T-helper 17 cell (primary cell): ENCODE data around the gene CNKSR3. TPM values are rescaled to one million over a fixed set of nuclear protein-coding genes. Genes with fewer than 3 reads are reported as not detected.

Experiments used
- ATAC-seq: fragments of 150-1000 bp; cut with Tn5 transposase; 2 replicates; pipeline ENCODE4 v1.10.0; 2021; ENCODE audit warnings: mild to moderate bottlenecking, moderate library complexity
- DNase-seq, 3 donors: peaks; one replicate each; pipeline versions ENCODE4 v3.0.0 to v3.0.0-alpha.2; 2020 to 2021
- H3K9me3 ChIP-seq: one replicate; pipeline ENCODE4 v1.7.0; 2013; ENCODE audit warnings: low read length, mild to moderate bottlenecking; ENCODE audit not compliant: control insufficient read depth, poor library complexity, severe bottlenecking
- H3K27ac Mint-ChIP-seq: one replicate; pipeline ENCODE4 v1.8.0; 2022; ENCODE audit warnings: mild to moderate bottlenecking, moderate library complexity, mixed read lengths
- H3K27me3 Mint-ChIP-seq: one replicate; pipeline ENCODE4 v1.8.0; 2022; ENCODE audit warnings: mixed read lengths
- H3K36me3 Mint-ChIP-seq: one replicate; pipeline ENCODE4 v1.8.0; 2022; ENCODE audit warnings: low read depth, mixed read lengths
- H3K4me1 Mint-ChIP-seq: one replicate; pipeline ENCODE4 v1.8.0; 2022; ENCODE audit warnings: mild to moderate bottlenecking, mixed read lengths
- H3K4me3 Mint-ChIP-seq: one replicate; pipeline ENCODE4 v1.8.0; 2022; ENCODE audit warnings: mild to moderate bottlenecking, moderate library complexity, mixed read lengths
- total RNA-seq, 4 donors: library from RNA in 2 of 4; stranded (reverse) in 2 of 4; gene quantifications; one replicate each; pipeline ENCODE4 v1.2.3 and lab custom pipeline; 2022 to 2026

CNKSR3 gene
- total RNA-seq, 2 donors from 2014 or later: not detected

DNA sequence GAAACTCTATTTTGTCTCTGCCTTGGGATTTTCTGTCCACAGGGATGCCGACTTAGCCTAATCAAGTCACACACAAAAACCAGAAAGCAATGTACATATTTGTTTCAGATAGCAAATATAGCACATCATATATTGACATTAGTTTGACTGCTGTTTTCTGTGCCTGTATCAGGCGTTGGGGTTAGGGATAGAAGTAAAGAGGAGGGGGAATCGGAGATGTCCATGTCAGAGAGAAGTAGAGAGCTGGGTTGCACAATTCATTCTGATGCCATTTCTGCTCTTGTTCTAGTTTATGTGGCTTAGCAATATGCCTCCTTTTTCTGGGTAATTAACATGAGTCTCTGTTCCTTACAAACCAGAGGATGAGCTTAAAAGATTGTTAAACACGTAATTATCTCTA is 139.2 kb downstream of the CNKSR3 start:
- no peaks in the 10 kb centered on the region for H3K9me3 ChIP-seq
- ATAC-seq: no peak
- no peak overlapping the region for H3K4me3 Mint-ChIP-seq
- H3K27ac Mint-ChIP-seq: no peak overlapping the region
- H3K27me3 Mint-ChIP-seq: peaks cover 5% of the 10 kb centered on the region
- DNase-seq: no peak
- no peaks in the 10 kb centered on the region for H3K36me3 Mint-ChIP-seq
- peaks cover 3% of the 10 kb centered on the region for H3K4me1 Mint-ChIP-seq

DNA sequence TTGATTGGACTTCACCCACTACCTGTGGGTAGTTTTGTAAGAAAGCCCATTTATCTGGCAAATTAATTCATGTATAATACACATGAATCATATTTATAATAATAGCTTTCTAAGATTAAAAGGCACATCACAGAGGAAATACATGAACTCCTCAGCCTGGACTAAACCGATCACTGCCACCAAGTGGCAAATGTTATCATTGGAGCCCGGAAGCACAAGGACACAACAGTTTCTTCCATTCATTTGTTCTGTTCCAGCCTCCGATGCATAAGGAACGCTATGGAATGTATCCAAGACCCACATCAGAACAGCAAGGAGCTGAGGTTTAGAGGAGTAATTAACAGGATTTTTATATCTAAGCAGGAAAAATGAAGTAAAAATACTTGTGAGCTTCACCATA is 139.9 kb downstream of the CNKSR3 start:
- DNase-seq (no peak), ATAC-seq (no peak)
- Mint-ChIP-seq H3K4me1 (peaks cover 3% of the 10 kb centered on the region), H3K27me3 (peaks cover 5% of the 10 kb centered on the region), H3K4me3 (no peak overlapping the region), H3K27ac (no peak overlapping the region), H3K36me3 (no peaks in the 10 kb centered on the region)
- H3K9me3 ChIP-seq: no peaks in the 10 kb centered on the region

DNA sequence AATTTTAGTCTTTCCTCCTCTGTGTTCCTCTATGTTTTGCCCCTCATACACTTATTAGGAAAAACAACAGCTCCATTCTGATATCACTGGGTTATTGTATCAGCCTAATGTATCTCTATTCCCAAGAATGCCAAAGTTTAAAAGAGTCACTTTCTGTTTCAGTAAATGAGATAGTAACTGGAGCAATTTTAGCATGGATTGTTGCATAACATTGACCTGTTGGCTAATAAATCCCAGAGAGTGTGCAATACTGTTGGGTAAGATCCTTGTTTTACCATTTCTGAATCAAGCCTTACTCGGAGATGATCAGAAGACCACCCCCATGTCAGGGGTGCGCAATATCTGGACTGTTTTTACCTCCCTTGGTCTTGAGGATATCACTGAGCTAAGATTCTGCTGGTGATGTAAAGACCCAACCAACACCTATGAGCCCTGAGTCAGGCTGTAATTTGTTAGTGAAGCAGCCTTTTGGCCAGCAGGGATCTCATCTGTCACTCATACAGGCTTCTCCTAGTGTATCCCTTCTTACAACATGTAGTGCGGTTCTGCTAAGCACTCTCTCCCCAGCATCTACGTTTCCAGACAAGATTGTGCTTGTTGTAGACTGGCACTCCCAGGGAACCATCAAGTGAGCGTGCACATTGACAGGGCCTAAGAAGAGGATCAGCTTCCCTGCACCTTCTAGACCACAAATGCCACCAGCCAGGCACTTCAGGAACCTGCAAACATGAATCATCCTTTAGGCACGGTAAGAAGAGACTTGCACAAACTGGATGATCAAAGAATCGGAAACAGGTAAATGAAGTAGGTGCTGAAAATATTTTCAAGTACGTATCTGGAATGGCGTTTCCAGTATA is 142.4 kb downstream of the CNKSR3 start:
- no peaks in the 10 kb centered on the region for H3K9me3 ChIP-seq
- H3K4me3 Mint-ChIP-seq: no peak overlapping the region
- DNase-seq (no peak), ATAC-seq (no peak)
- H3K27ac Mint-ChIP-seq: no peak overlapping the region
- peaks cover 3% of the 10 kb centered on the region for H3K27me3 Mint-ChIP-seq
- H3K4me1 Mint-ChIP-seq: peaks cover 3% of the 10 kb centered on the region
- H3K36me3 Mint-ChIP-seq: no peaks in the 10 kb centered on the region

- DNase-seq (no peak), ATAC-seq (no peak)
- peaks cover 2% of the 10 kb centered on the region for H3K27me3 Mint-ChIP-seq
- no peaks in the 10 kb centered on the region for H3K36me3 Mint-ChIP-seq
- H3K27ac Mint-ChIP-seq: no peak overlapping the region
- H3K4me1 Mint-ChIP-seq: peaks cover 3% of the 10 kb centered on the region
- H3K4me3 Mint-ChIP-seq: no peak overlapping the region
- H3K9me3 ChIP-seq: no peaks in the 10 kb centered on the region
Observed at GRCh38 chr6:154367336-154367735, 143.1 kb downstream of the CNKSR3 start.

- Mint-ChIP-seq H3K4me1 (no peaks in the 10 kb centered on the region), H3K36me3 (no peaks in the 10 kb centered on the region), H3K27ac (no peak overlapping the region), H3K27me3 (peaks cover 22% of the 10 kb centered on the region), H3K4me3 (no peak overlapping the region)
- no peaks in the 10 kb centered on the region for H3K9me3 ChIP-seq
- DNase-seq: no peak
- no peak for ATAC-seq
Observed at GRCh38 chr6:154363821-154364220, 146.7 kb downstream of the CNKSR3 start.

DNA sequence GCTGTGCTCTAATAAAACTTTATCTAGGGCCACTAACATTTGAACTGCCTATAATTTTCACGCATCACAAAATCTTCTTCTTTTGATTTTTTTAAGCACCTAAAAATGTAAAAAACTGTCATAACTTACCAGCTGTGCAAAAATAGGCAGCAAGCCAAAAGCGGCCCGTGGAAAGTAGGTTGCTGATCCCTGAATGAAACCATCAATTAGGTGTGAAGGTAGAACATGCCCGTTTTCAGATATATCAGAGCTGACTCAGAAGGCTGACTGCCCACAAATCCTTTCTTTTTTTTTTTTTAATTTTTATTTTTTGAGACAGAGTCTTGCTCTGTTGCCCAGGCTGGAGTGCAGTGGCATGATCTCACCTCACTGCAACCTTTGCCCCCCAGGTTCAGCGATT is 149.0 kb downstream of the CNKSR3 start:
- DNase-seq (no peak), ATAC-seq (no peak)
- Mint-ChIP-seq H3K4me1 (peaks cover 2% of the 10 kb centered on the region), H3K27ac (no peak overlapping the region), H3K36me3 (no peaks in the 10 kb centered on the region), H3K27me3 (peaks cover 35% of the 10 kb centered on the region), H3K4me3 (no peak overlapping the region)
- H3K9me3 ChIP-seq: no peaks in the 10 kb centered on the region

GRCh38 chr6:154360476-154360875 is 150.0 kb downstream of the CNKSR3 start:
- Mint-ChIP-seq H3K36me3 (no peaks in the 10 kb centered on the region), H3K4me3 (no peak overlapping the region), H3K4me1 (peaks cover 2% of the 10 kb centered on the region), H3K27me3 (peaks cover 45% of the 10 kb centered on the region), H3K27ac (no peak overlapping the region)
- no peak for DNase-seq
- ATAC-seq: no peak
- no peaks in the 10 kb centered on the region for H3K9me3 ChIP-seq

DNA sequence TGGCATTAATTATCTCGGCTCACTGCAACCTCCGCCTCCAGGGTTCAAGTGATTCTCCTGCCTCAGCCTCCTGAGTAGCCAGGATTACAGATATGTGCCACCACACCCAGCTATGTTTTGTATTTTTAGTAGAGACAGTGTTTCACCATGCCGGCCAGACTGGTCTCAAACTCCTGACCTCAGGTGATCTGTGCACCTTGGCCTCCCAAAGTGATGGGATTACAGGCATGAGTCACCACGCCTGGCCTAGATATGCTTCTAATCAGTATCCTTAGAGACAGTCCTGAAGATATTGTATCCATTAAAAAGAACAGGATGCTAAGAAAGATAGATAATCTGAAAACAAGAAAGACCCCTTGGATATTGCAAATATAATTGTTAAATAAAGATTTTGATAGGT is 150.8 kb downstream of the CNKSR3 start:
- peaks cover 4% of the 10 kb centered on the region for H3K4me1 Mint-ChIP-seq

DNA sequence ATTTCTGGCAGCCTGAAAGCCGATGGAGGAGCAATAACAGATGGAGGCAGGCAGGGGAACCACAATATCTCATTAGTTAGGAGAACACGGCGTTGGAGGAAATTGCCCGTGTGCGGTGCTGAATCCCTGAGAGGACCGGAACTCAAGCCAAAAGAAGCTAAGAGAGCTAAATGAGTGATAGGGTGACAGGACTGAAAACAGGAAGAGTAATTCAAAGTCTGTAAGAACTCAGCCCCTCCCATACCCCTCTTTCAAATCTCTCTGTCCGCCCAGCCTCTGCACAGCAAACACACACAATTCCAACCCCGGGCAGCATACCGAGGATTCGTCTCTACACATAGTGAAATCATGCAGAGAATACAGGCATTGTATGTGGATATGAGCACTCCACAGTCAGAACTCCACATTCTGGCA is 151.3 kb downstream of the CNKSR3 start:
- peaks cover 45% of the 10 kb centered on the region for H3K27me3 Mint-ChIP-seq
- DNase-seq (no peak), ATAC-seq (no peak)
- no peaks in the 10 kb centered on the region for H3K9me3 ChIP-seq
- H3K4me3 Mint-ChIP-seq: no peak overlapping the region
- H3K36me3 Mint-ChIP-seq: no peaks in the 10 kb centered on the region
- H3K4me1 Mint-ChIP-seq: peaks cover 4% of the 10 kb centered on the region
- no peak overlapping the region for H3K27ac Mint-ChIP-seq

More for the DNA sequence above, 150.8 kb downstream of the CNKSR3 start:
- H3K27ac Mint-ChIP-seq: no peak overlapping the region
- no peak overlapping the region for H3K4me3 Mint-ChIP-seq
- H3K9me3 ChIP-seq: no peaks in the 10 kb centered on the region
- H3K27me3 Mint-ChIP-seq: peaks cover 45% of the 10 kb centered on the region
- ATAC-seq (no peak), DNase-seq (no peak)
- no peaks in the 10 kb centered on the region for H3K36me3 Mint-ChIP-seq

DNA sequence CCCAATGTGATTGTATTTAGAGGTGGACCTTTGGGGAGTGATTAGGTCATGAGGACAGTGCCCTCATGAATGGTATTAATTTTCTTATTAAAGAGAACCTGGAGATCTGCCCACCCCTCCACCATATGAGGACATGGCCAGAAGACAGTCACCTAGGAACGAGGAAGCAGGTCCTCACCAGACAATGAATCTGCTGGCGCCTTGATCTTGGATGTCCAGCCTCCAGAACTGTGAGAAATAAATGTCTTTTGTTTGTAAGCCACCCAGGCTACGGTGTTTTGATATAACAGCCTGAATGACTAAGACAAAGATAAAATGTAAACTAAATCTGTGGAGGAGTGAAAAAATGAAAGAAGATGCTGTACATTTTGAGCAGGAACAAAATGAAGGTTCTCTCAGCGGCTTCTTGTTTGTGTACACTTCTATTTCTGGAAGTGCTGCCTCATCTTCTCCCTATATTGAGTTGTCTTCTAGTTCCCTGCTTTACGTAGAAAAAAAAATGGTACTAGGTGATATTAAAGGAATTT is 152.4 kb downstream of the CNKSR3 start:
- Mint-ChIP-seq H3K4me1 (peaks cover 4% of the 10 kb centered on the region), H3K27me3 (peaks cover 45% of the 10 kb centered on the region), H3K4me3 (no peak overlapping the region), H3K36me3 (no peaks in the 10 kb centered on the region), H3K27ac (no peak overlapping the region)
- no peak for ATAC-seq
- no peak for DNase-seq
- no peaks in the 10 kb centered on the region for H3K9me3 ChIP-seq

DNA sequence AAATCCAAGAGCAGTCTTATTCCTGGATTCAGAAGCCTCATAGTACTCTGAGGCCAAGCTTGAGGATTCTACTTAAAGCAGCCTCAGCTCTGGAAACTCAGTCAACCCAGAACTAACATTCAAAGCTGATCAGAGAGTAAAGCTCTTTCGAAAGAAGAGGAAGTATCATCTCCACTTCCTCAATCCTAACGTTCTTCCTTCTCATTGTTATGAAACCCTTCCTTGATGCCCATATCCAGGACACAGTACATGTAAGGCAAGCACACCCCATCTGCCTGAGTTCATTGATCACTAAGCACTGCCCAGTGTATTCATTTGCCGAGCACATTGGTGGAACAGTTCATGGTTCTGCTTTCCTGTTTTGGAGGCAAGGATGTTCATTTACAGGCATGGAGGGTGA is 153.8 kb downstream of the CNKSR3 start, which contains the start of gene IPCEF1:
Gene IPCEF1, minus strand, starts transcription at position 114 of the 400 bp plus-strand sequence. CDS start 90,856 bp downstream, outside the sequence.
- ATAC-seq (peak; percentile 27), DNase-seq (no peak)
- no peaks in the 10 kb centered on the region for H3K36me3 Mint-ChIP-seq
- H3K27ac Mint-ChIP-seq: no peak within 1 kb of the TSS
- H3K4me3 Mint-ChIP-seq: no peak within 1 kb of the TSS
- H3K27me3 Mint-ChIP-seq: peaks cover 36% of the 10 kb centered on the region
- H3K4me1 Mint-ChIP-seq: peaks cover 6% of the 10 kb centered on the region
- no peaks in the 10 kb centered on the region for H3K9me3 ChIP-seq

DNA sequence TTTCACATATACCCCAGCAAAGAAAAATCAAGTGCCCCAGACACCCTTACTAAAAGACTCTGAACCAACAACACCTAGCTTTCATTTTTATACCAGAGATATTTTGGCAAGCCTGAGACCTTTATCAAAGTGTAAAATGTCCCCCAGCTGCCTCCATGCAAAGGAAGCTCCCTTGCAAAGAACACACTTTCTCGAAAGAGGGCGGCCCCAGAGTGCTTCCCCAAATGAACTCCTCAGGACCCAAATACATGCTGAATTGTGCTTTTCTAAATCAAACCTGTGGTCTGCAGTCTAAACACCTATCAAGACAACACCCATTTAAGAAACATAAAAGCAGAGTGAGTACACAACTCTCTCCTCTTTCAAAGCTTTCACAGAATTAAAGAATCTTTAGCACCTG is 154.4 kb downstream of the CNKSR3 start:
- H3K27ac Mint-ChIP-seq: no peak overlapping the region
- peaks cover 36% of the 10 kb centered on the region for H3K27me3 Mint-ChIP-seq

DNA sequence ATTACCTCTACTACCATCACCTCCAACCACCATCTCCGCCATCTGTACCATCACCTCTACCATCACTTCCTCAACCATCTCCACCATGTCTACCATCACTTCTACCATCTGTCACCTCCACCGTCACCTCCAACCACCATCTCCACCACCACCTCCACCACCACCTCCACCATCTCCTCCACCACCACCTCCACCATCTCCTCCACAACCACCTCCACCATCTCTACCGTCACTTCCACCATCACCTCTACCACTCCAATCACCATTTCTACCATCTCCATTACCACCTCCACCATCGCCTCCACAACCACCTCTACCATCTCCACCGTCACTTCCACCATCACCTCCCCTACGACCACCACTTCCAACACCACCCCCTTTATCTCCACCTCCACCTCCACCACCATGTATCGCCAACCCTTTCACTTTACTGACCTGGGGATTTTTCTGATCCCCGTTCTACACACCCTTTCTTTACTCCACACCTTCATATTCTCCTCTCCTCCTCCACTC is 156.2 kb downstream of the CNKSR3 start:
- peaks cover 28% of the 10 kb centered on the region for H3K27me3 Mint-ChIP-seq
- H3K4me1 Mint-ChIP-seq: peaks cover 6% of the 10 kb centered on the region
- no peak for ATAC-seq
- DNase-seq: no peak
- no peak overlapping the region for H3K4me3 Mint-ChIP-seq
- H3K27ac Mint-ChIP-seq: no peak overlapping the region
- H3K36me3 Mint-ChIP-seq: no peaks in the 10 kb centered on the region
- no peaks in the 10 kb centered on the region for H3K9me3 ChIP-seq

More for the DNA sequence above, 154.4 kb downstream of the CNKSR3 start:
- no peaks in the 10 kb centered on the region for H3K36me3 Mint-ChIP-seq
- H3K9me3 ChIP-seq: no peaks in the 10 kb centered on the region
- DNase-seq (no peak), ATAC-seq (no peak)
- no peak overlapping the region for H3K4me3 Mint-ChIP-seq
- peaks cover 6% of the 10 kb centered on the region for H3K4me1 Mint-ChIP-seq
